Retina (tissue), 1 donor: Measurements from ENCODE around the gene ZNF318.

Experiments
- DNase-seq: peaks from one replicate; pipeline ENCODE4 v3.0.0-alpha.2; 2016

The ZNF318 gene

GRCh38 chr6:43299338-43300293 lies 69.8 kb downstream of the ZNF318 start:
- no peak for DNase-seq

GRCh38 chr6:43298565-43299337 lies 70.7 kb downstream of the ZNF318 start:
- no peak for DNase-seq

GRCh38 chr6:43297644-43298564 lies 71.5 kb downstream of the ZNF318 start, which contains the start of gene SLC22A7:
SLC22A7 (plus strand) TSS chr6:43298260; CDS start chr6:43298359, 99 bp downstream.
- DNase-seq, result no peak

- DNase-seq, result no peak
Measured at GRCh38 chr6:43296780-43297497, 72.5 kb downstream of the ZNF318 start.

- no peak for DNase-seq
Measured at GRCh38 chr6:43295456-43295855, 74.0 kb downstream of the ZNF318 start.

- DNase-seq, result no peak
Measured at GRCh38 chr6:43294536-43294935, 74.9 kb downstream of the ZNF318 start.

GRCh38 chr6:43293698-43294097 lies 75.7 kb downstream of the ZNF318 start:
- DNase-seq, result no peak

GRCh38 chr6:43292763-43293318 lies 76.6 kb downstream of the ZNF318 start:
- DNase-seq, result no peak

GRCh38 chr6:43292341-43292740 lies 77.1 kb downstream of the ZNF318 start:
- no peak for DNase-seq

GRCh38 chr6:43291708-43292107 lies 77.7 kb downstream of the ZNF318 start:
- DNase-seq, result no peak

- no peak for DNase-seq
Measured at GRCh38 chr6:43290905-43291355, 78.5 kb downstream of the ZNF318 start.

- DNase-seq, result no peak
Measured at GRCh38 chr6:43290339-43290904, 79.0 kb downstream of the ZNF318 start.

- DNase-seq, result no peak
Measured at GRCh38 chr6:43287717-43288679, 81.4 kb downstream of the ZNF318 start.

- no peak for DNase-seq
Measured at GRCh38 chr6:43286980-43287716, 82.3 kb downstream of the ZNF318 start.

- no peak for DNase-seq
Measured at GRCh38 chr6:43286456-43286979, 82.9 kb downstream of the ZNF318 start.
